ENCODE results near the gene DENND6B.
"Not testable (repeated sequence)": the region's sequence is repeated elsewhere in the genome, so short reads cannot be mapped to it uniquely, and the experiment has no call there.

Gene DENND6B

GRCh38 chr22:50326225-50326955, 422 bp downstream of the DENND6B start:
- Mint-ChIP-seq H3K27ac (no peak overlapping the region), H3K27me3 (peaks cover 33% of the 10 kb centered on the region)

GRCh38 chr22:50325444-50326224, 1.2 kb downstream of the DENND6B start:
- no peaks in the 10 kb centered on the region for H3K9me3 Mint-ChIP-seq
- peak overlapping the region; percentile 76 for H3K4me3 Mint-ChIP-seq
- H3K36me3 Mint-ChIP-seq (ENCODE audit: low read depth), result no peaks in the 10 kb centered on the region
- H3K27ac Mint-ChIP-seq, result no peak overlapping the region
- intact Hi-C loops (cut with micrococcal nuclease), result loop anchor here (5.0 kb wide), 2 partner anchors 33 to 48 kb away; no protein-coding TSS in a partner anchor
- H3K27me3 Mint-ChIP-seq, result peaks cover 33% of the 10 kb centered on the region
- H3K4me1 Mint-ChIP-seq (ENCODE audit: low read depth), result peaks cover 16% of the 10 kb centered on the region

More at GRCh38 chr22:50326225-50326955, 422 bp downstream of the DENND6B start:
- Mint-ChIP-seq H3K4me1 (ENCODE audit: low read depth) (peaks cover 16% of the 10 kb centered on the region), H3K4me3 (peak overlapping the region; percentile 76), H3K9me3 (no peaks in the 10 kb centered on the region), H3K36me3 (ENCODE audit: low read depth) (no peaks in the 10 kb centered on the region)
- intact Hi-C loops (cut with micrococcal nuclease), result loop anchor here (5.0 kb wide), 2 partner anchors 34 to 49 kb away; no protein-coding TSS in a partner anchor

GRCh38 chr22:50323900-50324299, 2.9 kb downstream of the DENND6B start:
- intact Hi-C loops (cut with micrococcal nuclease), result no loop called here
- Mint-ChIP-seq H3K9me3 (no peaks in the 10 kb centered on the region), H3K27ac (no peak overlapping the region), H3K27me3 (peaks cover 35% of the 10 kb centered on the region), H3K4me3 (no peak overlapping the region), H3K36me3 (ENCODE audit: low read depth) (no peaks in the 10 kb centered on the region), H3K4me1 (ENCODE audit: low read depth) (peaks cover 23% of the 10 kb centered on the region)

GRCh38 chr22:50322382-50323104, 4.3 kb downstream of the DENND6B start:
- peaks cover 23% of the 10 kb centered on the region for H3K4me1 Mint-ChIP-seq (ENCODE audit: low read depth)
- intact Hi-C loops (cut with micrococcal nuclease); H3K4me3 Mint-ChIP-seq; H3K27ac Mint-ChIP-seq; H3K36me3 Mint-ChIP-seq (ENCODE audit: low read depth); H3K9me3 Mint-ChIP-seq: not testable (repeated sequence)
- peaks cover 37% of the 10 kb centered on the region for H3K27me3 Mint-ChIP-seq

GRCh38 chr22:50320671-50321325, 6.0 kb downstream of the DENND6B start:
- Mint-ChIP-seq H3K9me3 (no peaks in the 10 kb centered on the region), H3K36me3 (ENCODE audit: low read depth) (no peaks in the 10 kb centered on the region), H3K27me3 (peaks cover 34% of the 10 kb centered on the region), H3K4me3 (no peak overlapping the region), H3K4me1 (ENCODE audit: low read depth) (peaks cover 16% of the 10 kb centered on the region), H3K27ac (peak overlapping the region; percentile 30)
- intact Hi-C loops (cut with micrococcal nuclease), result no loop called here

GRCh38 chr22:50320116-50320515, 6.7 kb downstream of the DENND6B start:
- intact Hi-C loops (cut with micrococcal nuclease), result no loop called here
- H3K36me3 Mint-ChIP-seq (ENCODE audit: low read depth), result no peaks in the 10 kb centered on the region
- peaks cover 15% of the 10 kb centered on the region for H3K4me1 Mint-ChIP-seq (ENCODE audit: low read depth)
- H3K27ac Mint-ChIP-seq, result peak overlapping the region; percentile 30
- H3K27me3 Mint-ChIP-seq, result peaks cover 36% of the 10 kb centered on the region
- no peak overlapping the region for H3K4me3 Mint-ChIP-seq
- no peaks in the 10 kb centered on the region for H3K9me3 Mint-ChIP-seq

GRCh38 chr22:50319503-50319951, 7.3 kb downstream of the DENND6B start:
- Mint-ChIP-seq H3K27me3 (peaks cover 31% of the 10 kb centered on the region), H3K4me3 (no peak overlapping the region), H3K4me1 (ENCODE audit: low read depth) (peaks cover 19% of the 10 kb centered on the region), H3K9me3 (no peaks in the 10 kb centered on the region), H3K27ac (no peak overlapping the region), H3K36me3 (ENCODE audit: low read depth) (no peaks in the 10 kb centered on the region)
- intact Hi-C loops (cut with micrococcal nuclease), result no loop called here

GRCh38 chr22:50318698-50319411, 8.0 kb downstream of the DENND6B start:
- Mint-ChIP-seq H3K9me3 (no peaks in the 10 kb centered on the region), H3K27ac (no peak overlapping the region), H3K27me3 (peaks cover 26% of the 10 kb centered on the region), H3K4me3 (no peak overlapping the region), H3K36me3 (ENCODE audit: low read depth) (no peaks in the 10 kb centered on the region), H3K4me1 (ENCODE audit: low read depth) (peaks cover 26% of the 10 kb centered on the region)
- intact Hi-C loops (cut with micrococcal nuclease), result no loop called here

- intact Hi-C loops (cut with micrococcal nuclease), result no loop called here
- Mint-ChIP-seq H3K4me1 (ENCODE audit: low read depth) (peaks cover 30% of the 10 kb centered on the region), H3K27ac (no peak overlapping the region)
Measured at GRCh38 chr22:50318356-50318697, 8.5 kb downstream of the DENND6B start.

GRCh38 chr22:50317674-50318073, 9.1 kb downstream of the DENND6B start:
- Mint-ChIP-seq H3K4me1 (ENCODE audit: low read depth) (peaks cover 30% of the 10 kb centered on the region), H3K4me3 (no peak overlapping the region), H3K36me3 (ENCODE audit: low read depth) (no peaks in the 10 kb centered on the region), H3K27ac (no peak overlapping the region), H3K27me3 (peaks cover 23% of the 10 kb centered on the region), H3K9me3 (no peaks in the 10 kb centered on the region)
- intact Hi-C loops (cut with micrococcal nuclease), result no loop called here

More at GRCh38 chr22:50318356-50318697, 8.5 kb downstream of the DENND6B start:
- Mint-ChIP-seq H3K4me3 (no peak overlapping the region), H3K9me3 (no peaks in the 10 kb centered on the region), H3K36me3 (ENCODE audit: low read depth) (no peaks in the 10 kb centered on the region), H3K27me3 (peaks cover 26% of the 10 kb centered on the region)

GRCh38 chr22:50317178-50317577, 9.6 kb downstream of the DENND6B start:
- Mint-ChIP-seq H3K4me3 (no peak overlapping the region), H3K27ac (no peak overlapping the region), H3K9me3 (no peaks in the 10 kb centered on the region), H3K36me3 (ENCODE audit: low read depth) (peaks cover 2% of the 10 kb centered on the region), H3K4me1 (ENCODE audit: low read depth) (peaks cover 32% of the 10 kb centered on the region), H3K27me3 (peaks cover 23% of the 10 kb centered on the region)
- intact Hi-C loops (cut with micrococcal nuclease), result no loop called here

- Mint-ChIP-seq H3K36me3 (ENCODE audit: low read depth) (peaks cover 9% of the 10 kb centered on the region), H3K9me3 (no peaks in the 10 kb centered on the region), H3K4me1 (ENCODE audit: low read depth) (peaks cover 40% of the 10 kb centered on the region), H3K27me3 (peaks cover 23% of the 10 kb centered on the region), H3K4me3 (no peak overlapping the region), H3K27ac (no peak overlapping the region)
- intact Hi-C loops (cut with micrococcal nuclease), result no loop called here
Measured at GRCh38 chr22:50316114-50317065, 10.4 kb downstream of the DENND6B start.

Measured in dendritic cell treated with granulocyte-macrophage colony-stimulating factor and Interleukin-4, amounts not matched to agents 40 ng/mL and 50 ng/mL, for 4 days (primary cell).